Tibial nerve (tissue), 4 donors: Measurements from ENCODE around the gene EXOC6B.

Experiments
- EP300 ChIP-seq, 2 donors: sonication (generic); formaldehyde crosslinking; IDR thresholded peaks; one replicate each; pipeline ENCODE4 v1.6.1; 2017; ENCODE audit warnings: antibody characterized with exemption in 2 of 2, mild to moderate bottlenecking in 1 of 2
- POLR2A ChIP-seq, 2 donors: fragments of 450-650 bp; IDR thresholded peaks; one replicate each; pipeline ENCODE4 v1.6.1; 2017; ENCODE audit warnings: antibody characterized with exemption in 2 of 2, mild to moderate bottlenecking in 2 of 2, moderate library complexity in 2 of 2
- TF ChIP-seq, protein P1 (sequence below), 5 experiments: fragments of 200-600 bp in 3 of 5; fragments of 450-650 bp in 2 of 5; sonication (generic) in 3 of 5; IDR thresholded peaks; one replicate each; pipeline ENCODE4 v1.5.1; 2016 to 2019; ENCODE audit warnings: antibody characterized with exemption in 5 of 5, mild to moderate bottlenecking in 3 of 5, moderate library complexity in 2 of 5

DNA sequence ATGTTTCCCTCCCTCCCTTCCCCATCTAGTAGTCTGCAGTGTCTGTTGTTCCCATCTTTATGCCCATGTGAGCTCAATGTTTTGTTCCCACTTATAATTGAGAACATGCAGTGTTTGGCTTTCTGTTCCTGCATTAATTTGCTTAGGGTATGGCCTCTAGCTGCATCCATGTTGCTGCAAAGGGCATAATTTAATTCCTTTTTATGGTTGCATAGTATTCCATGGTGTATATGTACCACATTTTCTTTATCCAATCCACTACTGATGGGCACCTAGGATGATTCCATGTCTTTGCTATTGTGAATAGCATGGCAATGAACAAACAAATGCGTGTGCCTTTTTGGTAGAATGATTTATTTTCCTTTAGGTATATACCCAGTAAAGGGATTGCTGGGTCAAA lies 617.6 kb downstream of the EXOC6B start:
- TF ChIP-seq, protein P1, sequence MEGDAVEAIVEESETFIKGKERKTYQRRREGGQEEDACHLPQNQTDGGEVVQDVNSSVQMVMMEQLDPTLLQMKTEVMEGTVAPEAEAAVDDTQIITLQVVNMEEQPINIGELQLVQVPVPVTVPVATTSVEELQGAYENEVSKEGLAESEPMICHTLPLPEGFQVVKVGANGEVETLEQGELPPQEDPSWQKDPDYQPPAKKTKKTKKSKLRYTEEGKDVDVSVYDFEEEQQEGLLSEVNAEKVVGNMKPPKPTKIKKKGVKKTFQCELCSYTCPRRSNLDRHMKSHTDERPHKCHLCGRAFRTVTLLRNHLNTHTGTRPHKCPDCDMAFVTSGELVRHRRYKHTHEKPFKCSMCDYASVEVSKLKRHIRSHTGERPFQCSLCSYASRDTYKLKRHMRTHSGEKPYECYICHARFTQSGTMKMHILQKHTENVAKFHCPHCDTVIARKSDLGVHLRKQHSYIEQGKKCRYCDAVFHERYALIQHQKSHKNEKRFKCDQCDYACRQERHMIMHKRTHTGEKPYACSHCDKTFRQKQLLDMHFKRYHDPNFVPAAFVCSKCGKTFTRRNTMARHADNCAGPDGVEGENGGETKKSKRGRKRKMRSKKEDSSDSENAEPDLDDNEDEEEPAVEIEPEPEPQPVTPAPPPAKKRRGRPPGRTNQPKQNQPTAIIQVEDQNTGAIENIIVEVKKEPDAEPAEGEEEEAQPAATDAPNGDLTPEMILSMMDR (IDR thresholded peaks at IDR 0.05): no peak
- TF ChIP-seq POLR2A (IDR thresholded peaks at IDR 0.05) (no peak), EP300 (IDR thresholded peaks at IDR 0.05) (no peak)
